HG02870 (cell line): Measurements from ENCODE around the gene MTOR.
"Not testable (repeated sequence)": the region's sequence is repeated elsewhere in the genome, so short reads cannot be mapped to it uniquely, and the experiment has no call there.

ENCODE experiments used
- ATAC-seq: cut with Tn5 transposase; IDR thresholded peaks from one replicate; pipeline ENCODE4 v1.9.1; 2021; ENCODE audit warnings: mild to moderate bottlenecking, moderate library complexity; ENCODE audit not compliant: unreplicated experiment

Gene MTOR

GRCh38 chr1:11262171-11263049, at the start of gene MTOR:
Gene MTOR, minus strand, starts transcription at chr1:11262551. Its CDS starts 3,142 bp downstream, at chr1:11259409.
- ATAC-seq: peak; percentile 98

DNA sequence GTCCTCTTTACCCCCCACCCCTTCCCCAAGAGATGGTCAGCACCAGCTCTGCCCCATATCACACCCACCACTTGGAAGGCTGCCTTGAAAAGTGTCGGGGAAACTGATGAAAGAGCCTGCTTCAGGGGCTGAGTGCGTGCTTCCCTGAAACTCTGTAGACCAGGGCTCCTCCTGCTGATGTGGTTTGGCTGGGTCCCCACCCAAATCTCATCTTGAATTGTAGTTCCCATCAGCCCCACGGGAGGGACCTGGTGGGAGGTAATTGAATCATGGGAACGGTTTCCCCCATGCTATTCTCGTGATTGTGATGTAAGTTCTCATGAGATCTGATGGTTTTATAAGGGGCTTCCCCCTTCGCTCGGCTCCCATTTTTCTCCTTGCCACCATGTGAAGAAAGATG, 47.0 kb upstream of the MTOR start:
- ATAC-seq: no peak

DNA sequence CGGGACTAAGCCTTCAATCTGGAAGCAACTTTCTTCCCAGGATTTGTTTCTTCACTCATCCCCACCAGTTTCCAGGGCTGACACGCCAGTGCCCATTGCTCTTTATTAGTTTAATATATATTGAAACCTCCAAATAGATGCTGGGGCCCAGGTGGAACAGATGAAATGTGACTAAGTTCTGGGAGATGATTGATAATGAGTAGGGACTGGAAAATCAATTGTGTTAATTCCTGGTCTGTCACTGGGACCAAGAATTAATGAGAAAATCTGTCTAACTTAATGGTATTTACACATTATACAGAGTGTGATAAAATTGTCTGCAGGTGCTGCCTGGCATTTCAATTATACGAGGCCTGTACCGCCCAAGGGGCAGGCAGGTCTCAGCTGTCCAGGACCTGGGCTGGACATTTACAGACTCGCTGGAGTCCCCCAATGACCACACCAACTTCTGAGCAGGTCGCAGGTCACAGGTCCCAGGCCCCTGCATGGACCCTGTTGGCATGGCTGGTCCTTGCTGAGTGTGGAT, 46.4 kb upstream of the MTOR start:
- no peak for ATAC-seq

- ATAC-seq: no peak
These were observed 45.5 kb upstream of the MTOR start for GRCh38 chr1:11307852-11308251.

- ATAC-seq: not testable (repeated sequence)
These were observed 43.2 kb upstream of the MTOR start for GRCh38 chr1:11305516-11305915.

- ATAC-seq: no peak
These were observed 40.0 kb upstream of the MTOR start for GRCh38 chr1:11302366-11302765.

DNA sequence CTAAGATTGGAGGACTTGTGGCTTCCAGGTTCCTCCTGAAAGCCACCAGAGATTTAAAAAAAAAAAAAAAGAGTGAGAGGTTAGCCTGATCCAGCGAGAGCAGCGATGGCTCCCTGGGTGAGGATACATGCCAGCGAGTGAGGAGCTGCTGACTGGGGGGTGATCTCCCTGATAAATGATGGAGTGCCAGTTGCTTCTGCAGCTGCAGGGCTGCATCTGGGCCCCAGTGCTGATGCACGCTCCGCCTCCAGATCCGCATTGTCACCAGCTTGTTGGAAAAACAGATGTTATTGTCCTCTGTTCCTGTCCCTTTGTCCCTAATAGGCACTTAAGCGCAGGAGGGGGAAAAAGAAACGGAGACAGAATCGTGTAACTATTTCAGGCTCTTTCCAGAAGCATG, 39.2 kb upstream of the MTOR start:
- no peak for ATAC-seq

- no peak for ATAC-seq
These were observed 36.8 kb upstream of the MTOR start for GRCh38 chr1:11299225-11299574.

- no peak for ATAC-seq
These were observed 36.3 kb upstream of the MTOR start for GRCh38 chr1:11298390-11299224.

DNA sequence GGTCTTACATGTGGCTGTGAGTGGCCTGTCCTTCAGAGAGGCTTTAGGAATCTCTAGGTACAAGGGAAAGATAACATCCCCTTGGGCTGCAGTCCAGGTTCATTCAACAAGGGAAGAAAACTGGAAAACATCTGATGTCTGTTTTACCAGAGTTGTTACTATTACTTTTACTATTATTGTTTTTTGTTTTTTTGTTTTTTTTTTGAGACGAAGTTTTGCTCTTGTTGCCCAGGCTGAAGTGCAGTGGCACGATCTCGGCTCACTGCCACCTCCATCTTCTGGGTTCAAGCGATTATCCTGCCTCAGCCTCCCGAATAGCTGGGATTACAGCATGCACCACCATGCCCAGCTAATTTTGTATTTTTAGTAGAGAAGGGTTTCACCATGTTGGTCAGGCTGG, 35.4 kb upstream of the MTOR start:
- ATAC-seq: not testable (repeated sequence)

GRCh38 chr1:11295905-11296304, 33.6 kb upstream of the MTOR start:
- ATAC-seq: no peak

GRCh38 chr1:11294951-11295350, 32.6 kb upstream of the MTOR start:
- ATAC-seq: no peak

DNA sequence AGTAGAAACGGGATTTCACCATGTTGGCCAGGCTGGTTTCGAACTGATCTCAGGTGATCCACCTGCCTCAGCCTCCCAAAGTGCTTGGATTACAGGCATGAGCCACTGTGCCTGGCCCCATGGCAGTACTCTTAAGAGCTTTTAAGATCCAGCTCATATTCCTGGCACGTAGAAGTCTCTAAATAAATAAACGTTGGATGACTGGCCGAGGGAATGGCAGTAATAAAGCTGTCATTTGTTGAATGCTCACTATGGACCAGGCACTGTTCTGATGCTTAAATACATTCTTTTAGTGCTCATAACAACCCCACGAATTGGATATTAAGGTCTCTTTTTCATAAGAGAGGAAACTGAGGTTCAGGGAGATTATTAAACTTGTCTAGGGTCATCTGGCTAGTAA, 31.5 kb upstream of the MTOR start:
- ATAC-seq: no peak

GRCh38 chr1:11291049-11291448, 28.7 kb upstream of the MTOR start:
- ATAC-seq: no peak

- ATAC-seq: no peak
These were observed 26.7 kb upstream of the MTOR start for GRCh38 chr1:11289064-11289463.

DNA sequence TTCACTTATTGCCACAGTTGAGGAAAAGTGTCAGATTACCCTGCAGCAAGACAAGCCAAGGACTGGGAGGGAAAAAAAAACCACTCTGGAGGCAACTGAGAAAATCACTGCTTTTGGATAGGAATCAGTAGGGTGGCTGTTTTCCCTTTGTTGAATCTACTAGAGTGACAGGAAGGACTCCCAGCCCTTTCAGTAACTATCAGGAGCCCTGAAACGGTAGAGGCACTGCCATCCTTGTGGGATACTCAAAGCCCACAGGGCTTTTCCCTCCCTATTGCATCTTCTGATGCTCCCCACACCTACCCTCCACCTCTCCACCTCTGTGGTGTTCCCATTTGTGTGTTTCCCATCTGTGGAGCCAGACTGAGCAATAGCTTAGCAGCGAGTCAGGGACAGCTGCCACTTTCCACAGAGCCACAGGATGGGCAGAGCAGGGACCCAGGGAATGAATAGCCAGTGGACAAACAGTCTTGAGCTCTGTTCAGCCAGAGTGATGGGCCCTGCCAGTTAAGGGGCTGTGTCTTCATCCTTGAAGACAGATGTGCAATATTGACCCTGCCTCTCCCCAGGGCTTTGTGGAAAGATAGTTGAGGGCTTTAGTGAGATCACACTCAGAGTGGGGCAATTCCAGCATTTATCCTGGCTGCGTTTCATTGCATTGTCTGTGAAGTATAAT, 24.5 kb upstream of the MTOR start:
- ATAC-seq: no peak

DNA sequence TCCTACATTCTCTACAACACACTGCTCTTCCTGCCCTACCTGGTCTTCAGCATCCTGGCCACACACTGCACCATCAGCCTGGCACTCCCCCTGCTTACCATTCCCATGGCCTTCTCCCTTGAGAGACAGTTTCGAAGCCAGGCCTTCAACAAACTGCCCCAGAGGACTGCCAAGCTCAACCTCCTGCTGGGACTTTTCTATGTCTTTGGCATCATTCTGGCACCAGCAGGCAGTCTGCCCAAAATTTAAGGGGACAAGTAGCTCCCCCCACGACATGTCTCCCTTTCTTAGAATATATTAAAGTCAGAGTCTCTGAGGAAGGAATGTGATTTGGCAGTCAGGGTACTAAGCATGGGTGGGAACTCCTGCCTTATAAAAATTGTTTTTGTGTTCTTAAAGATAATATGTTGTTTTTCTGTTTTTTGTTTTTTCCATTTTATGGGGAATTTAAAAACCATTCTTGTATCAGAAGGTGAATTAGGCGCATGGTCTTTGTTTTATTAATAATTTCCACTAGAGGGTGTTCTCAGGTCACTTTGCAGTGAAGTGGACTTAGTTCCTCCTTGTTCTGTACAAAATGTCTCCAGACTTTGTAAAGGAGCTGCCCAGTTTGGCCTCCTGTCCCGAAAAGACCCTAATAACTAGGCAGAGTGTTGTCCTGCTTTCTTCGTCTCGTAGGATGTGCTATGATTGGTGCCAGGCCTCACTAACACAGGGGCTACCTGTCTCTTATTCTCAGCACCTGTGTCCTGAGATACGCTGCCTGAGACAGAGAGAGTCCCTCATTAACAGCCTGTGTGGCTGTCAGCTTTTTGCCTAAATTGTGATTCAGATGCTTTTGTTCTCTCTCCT, 23.8 kb upstream of the MTOR start:
- no peak for ATAC-seq

DNA sequence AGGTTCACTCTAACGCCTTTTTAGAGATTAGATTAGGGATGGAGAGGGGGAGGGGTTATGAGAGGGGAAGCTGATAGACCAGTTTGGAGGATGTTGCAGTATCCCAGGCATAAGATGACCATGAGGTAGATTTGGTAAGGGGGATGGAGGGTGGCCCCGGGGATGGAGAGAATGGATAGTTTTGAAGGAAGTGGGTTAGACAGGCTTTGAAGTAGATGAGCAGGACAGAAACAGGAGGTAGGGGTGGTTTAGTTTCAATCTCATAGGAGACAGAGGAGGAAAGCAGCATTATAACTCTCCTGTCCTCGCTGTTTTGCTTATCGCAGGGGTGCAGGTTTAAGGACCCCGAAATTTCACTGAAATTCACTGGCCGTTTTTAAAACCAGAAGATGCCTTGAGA, 22.4 kb upstream of the MTOR start:
- no peak for ATAC-seq

DNA sequence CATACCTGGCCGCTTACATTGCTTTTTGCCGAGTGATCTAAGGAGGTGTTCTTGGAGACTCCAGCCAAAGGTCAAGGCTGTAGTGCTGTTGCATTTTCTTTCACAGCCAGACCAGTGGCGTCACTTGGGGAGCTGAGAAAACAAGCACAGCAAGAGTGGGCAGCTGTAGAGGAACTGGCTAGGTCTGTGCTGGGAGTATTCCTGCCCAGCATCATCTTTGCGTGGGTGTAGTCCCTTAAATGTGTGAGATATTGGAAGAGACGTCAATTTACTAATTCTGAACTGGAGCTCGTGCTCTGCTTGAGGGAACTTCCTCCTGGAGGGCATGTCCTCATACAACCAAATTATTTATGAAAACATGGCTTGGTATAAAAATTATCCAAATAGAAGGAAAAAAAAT, 20.8 kb upstream of the MTOR start:
- no peak for ATAC-seq
